A673 (cell line): ENCODE measurements around the gene MAGEA6. TPM values are rescaled to one million over a fixed set of nuclear protein-coding genes. Genes with fewer than 3 reads are reported as not detected.
"Not testable (repeated sequence)": the region's sequence is repeated elsewhere in the genome, so short reads cannot be mapped to it uniquely, and the experiment has no call there.

Source experiments
- Bru-seq: library from RNA; stranded (reverse); fragments of 400-500 nt; gene quantifications from one replicate; lab custom pipeline; 2021; lab: Mats Ljungman, UMichigan
- BruChase-seq, 2 experiments: library from RNA; stranded (reverse); fragments of 400-500 nt; gene quantifications; one replicate each; lab custom pipeline; 2021; lab: Mats Ljungman, UMichigan
- BruUV-seq: library from RNA; stranded (reverse); fragments of 400-500 nt; replicated peaks from 2 replicates; lab custom pipeline; 2021; lab: Mats Ljungman, UMichigan
- CTCF ChIA-PET: fragments of 300-600 bp; sonication (Branson Sonifier 250); formaldehyde crosslinking; loops from one replicate; lab custom pipeline; 2022; ENCODE audit warnings: antibody characterized with exemption; lab: Charles Lee
- POLR2A ChIA-PET: fragments of 300-600 bp; sonication (Branson Sonifier 250); formaldehyde crosslinking; loops from one replicate; lab custom pipeline; 2022; ENCODE audit warnings: antibody characterized with exemption; ENCODE audit not compliant: low non-redundant PET; lab: Charles Lee
- DNase-seq: peaks from one replicate; pipeline ENCODE4 v3.0.0-alpha.2; 2015; ENCODE audit warnings: low spot score
- H3K27ac ChIP-seq: fragments of 200-600 bp; sonication (generic); 2 replicates; pipeline ENCODE4 v1.5.1; 2016; ENCODE audit warnings: mixed run types, low read depth, mild to moderate bottlenecking, mixed read lengths, antibody characterized with exemption, low read length; ENCODE audit not compliant: poor library complexity, severe bottlenecking
- H3K27me3 ChIP-seq: fragments of 200-600 bp; sonication (generic); replicated peaks from 2 replicates; pipeline ENCODE4 v1.6.1; 2017; ENCODE audit warnings: mixed run types, low read depth, mild to moderate bottlenecking, mixed read lengths, antibody characterized with exemption, low read length; ENCODE audit not compliant: insufficient read depth, poor library complexity
- H3K36me3 ChIP-seq: fragments of 200-600 bp; sonication (generic); 2 replicates; pipeline ENCODE4 v1.6.1; 2016; ENCODE audit warnings: mixed run types, mild to moderate bottlenecking, mixed read lengths, antibody characterized with exemption, low read length; ENCODE audit not compliant: insufficient read depth, poor library complexity, severe bottlenecking
- H3K4me1 ChIP-seq: fragments of 200-600 bp; sonication (generic); 2 replicates; pipeline ENCODE4 v1.6.1; 2017; ENCODE audit warnings: mixed run types, mild to moderate bottlenecking, mixed read lengths, antibody characterized with exemption, low read length; ENCODE audit not compliant: insufficient read depth, poor library complexity, severe bottlenecking
- H3K4me3 ChIP-seq: fragments of 200-600 bp; sonication (generic); 2 replicates; pipeline ENCODE4 v1.5.1; 2016; ENCODE audit warnings: low read depth, mixed run types, mild to moderate bottlenecking, mixed read lengths, low read length; ENCODE audit not compliant: poor library complexity, severe bottlenecking
- H3K9me3 ChIP-seq: fragments of 200-600 bp; sonication (generic); 2 replicates; pipeline ENCODE4 v1.6.1; 2016; ENCODE audit warnings: mixed run types, low read depth, mild to moderate bottlenecking, mixed read lengths, antibody characterized with exemption, low read length; ENCODE audit not compliant: poor library complexity, severe bottlenecking
- EZH2 ChIP-seq: fragments of 200-600 bp; sonication (generic); IDR thresholded peaks from 2 replicates; pipeline ENCODE4 v1.6.1; 2017; ENCODE audit warnings: borderline replicate concordance, low read depth, mild to moderate bottlenecking, mixed read lengths, antibody characterized with exemption, low read length; ENCODE audit not compliant: poor library complexity, severe bottlenecking
- intact Hi-C: fragments of 100-400 bp; cut with micrococcal nuclease; formaldehyde crosslinking; loops from one replicate; pipeline ENCODE4 v1.10.0; 2022; ENCODE audit not compliant: unreplicated experiment
- long read RNA-seq: library from polyadenylated mRNA; stranded (forward); transcript quantifications from one replicate; pipeline ENCODE4 v2.0.0, GENCODE V29; 2022
- total RNA-seq: library from RNA; stranded (reverse); gene quantifications from 2 replicates; pipeline ENCODE4 v1.2.3, GENCODE V29; 2021
- TF ChIP-seq, protein P1 (sequence below): fragments of 300-800, 200-600 bp; sonication (generic); conservative IDR thresholded peaks from 2 replicates; pipeline ENCODE4 v1.5.1; 2017; ENCODE audit warnings: low read depth, mild to moderate bottlenecking, antibody characterized with exemption, low read length, moderate library complexity, mixed read lengths

MAGEA6 gene, protein sequence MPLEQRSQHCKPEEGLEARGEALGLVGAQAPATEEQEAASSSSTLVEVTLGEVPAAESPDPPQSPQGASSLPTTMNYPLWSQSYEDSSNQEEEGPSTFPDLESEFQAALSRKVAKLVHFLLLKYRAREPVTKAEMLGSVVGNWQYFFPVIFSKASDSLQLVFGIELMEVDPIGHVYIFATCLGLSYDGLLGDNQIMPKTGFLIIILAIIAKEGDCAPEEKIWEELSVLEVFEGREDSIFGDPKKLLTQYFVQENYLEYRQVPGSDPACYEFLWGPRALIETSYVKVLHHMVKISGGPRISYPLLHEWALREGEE
- total RNA-seq (not detected in 2 replicates), Bru-seq, nascent RNA (not detected), BruChase-seq, experiment 1, labeled RNA remaining after a 2-hour chase (not detected), BruChase-seq, experiment 2, labeled RNA remaining after a 6-hour chase (not detected)
- long read RNA-seq, result 0 reads

DNA sequence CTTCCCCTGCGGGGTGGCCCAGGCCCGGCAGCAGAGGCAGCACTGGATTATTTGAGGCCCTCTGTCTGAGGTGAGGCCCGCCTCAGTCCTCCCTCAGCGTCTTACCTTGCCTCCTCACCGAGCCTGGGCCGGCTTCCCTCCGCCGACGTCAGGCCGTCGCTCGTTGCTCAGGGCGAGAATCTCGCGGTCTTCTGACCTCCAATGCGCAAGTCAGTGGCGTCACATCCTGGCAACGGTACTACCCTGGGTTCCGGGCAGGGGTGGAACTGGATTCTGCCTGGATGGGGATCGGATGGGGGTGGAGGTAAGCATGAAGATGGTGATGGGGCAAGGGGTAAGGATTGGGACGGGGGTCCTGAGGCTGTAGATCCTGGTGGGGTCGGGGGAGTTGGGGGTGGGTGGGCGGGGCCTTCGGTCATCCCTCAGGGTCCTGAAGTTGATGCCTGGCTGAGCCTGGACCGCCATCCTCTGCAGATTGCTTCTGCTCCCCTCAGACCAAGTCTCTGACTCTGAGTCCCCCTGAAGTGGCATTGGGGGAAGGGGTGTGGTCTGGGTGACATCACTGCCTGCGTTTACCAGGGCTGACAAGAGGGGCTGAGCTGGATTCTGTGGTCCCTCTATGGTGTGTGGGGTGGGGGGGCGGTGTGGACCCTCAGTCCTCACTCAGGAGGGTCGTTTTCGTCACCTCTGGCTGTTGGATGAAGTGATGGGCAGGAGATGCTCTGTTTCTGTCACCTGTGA is at the start of gene MAGEA6:
MAGEA6 (minus strand) TSS at position 141 of the 741 bp plus-strand sequence. CDS start 2,039 bp downstream, outside the sequence.
- DNase-seq, POLR2A ChIA-PET, BruUV-seq, intact Hi-C loops, H3K4me1 ChIP-seq, H3K27me3 ChIP-seq, H3K27ac ChIP-seq, H3K36me3 ChIP-seq, H3K4me3 ChIP-seq, CTCF ChIA-PET, H3K9me3 ChIP-seq: not testable (repeated sequence)

GRCh38 chrX:152819266-152819665 is 49.8 kb upstream of the MAGEA6 start:
- intact Hi-C loops, result loop anchor here (5.0 kb wide), 1 partner anchor 1067 kb away; no protein-coding TSS in a partner anchor
- Histone ChIP-seq H3K4me1 (no peaks in the 10 kb centered on the region), H3K27ac (no peak overlapping the region), H3K9me3 (no peaks in the 10 kb centered on the region), H3K36me3 (no peaks in the 10 kb centered on the region), H3K27me3 (peaks cover 37% of the 10 kb centered on the region), H3K4me3 (no peak overlapping the region)
- ChIA-PET POLR2A (no interaction called here), CTCF (no interaction called here)
- no TSS peak for BruUV-seq
- no peak for DNase-seq
- TF ChIP-seq EZH2, result no peak
- TF ChIP-seq, protein P1, sequence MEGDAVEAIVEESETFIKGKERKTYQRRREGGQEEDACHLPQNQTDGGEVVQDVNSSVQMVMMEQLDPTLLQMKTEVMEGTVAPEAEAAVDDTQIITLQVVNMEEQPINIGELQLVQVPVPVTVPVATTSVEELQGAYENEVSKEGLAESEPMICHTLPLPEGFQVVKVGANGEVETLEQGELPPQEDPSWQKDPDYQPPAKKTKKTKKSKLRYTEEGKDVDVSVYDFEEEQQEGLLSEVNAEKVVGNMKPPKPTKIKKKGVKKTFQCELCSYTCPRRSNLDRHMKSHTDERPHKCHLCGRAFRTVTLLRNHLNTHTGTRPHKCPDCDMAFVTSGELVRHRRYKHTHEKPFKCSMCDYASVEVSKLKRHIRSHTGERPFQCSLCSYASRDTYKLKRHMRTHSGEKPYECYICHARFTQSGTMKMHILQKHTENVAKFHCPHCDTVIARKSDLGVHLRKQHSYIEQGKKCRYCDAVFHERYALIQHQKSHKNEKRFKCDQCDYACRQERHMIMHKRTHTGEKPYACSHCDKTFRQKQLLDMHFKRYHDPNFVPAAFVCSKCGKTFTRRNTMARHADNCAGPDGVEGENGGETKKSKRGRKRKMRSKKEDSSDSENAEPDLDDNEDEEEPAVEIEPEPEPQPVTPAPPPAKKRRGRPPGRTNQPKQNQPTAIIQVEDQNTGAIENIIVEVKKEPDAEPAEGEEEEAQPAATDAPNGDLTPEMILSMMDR, result no peak

DNA sequence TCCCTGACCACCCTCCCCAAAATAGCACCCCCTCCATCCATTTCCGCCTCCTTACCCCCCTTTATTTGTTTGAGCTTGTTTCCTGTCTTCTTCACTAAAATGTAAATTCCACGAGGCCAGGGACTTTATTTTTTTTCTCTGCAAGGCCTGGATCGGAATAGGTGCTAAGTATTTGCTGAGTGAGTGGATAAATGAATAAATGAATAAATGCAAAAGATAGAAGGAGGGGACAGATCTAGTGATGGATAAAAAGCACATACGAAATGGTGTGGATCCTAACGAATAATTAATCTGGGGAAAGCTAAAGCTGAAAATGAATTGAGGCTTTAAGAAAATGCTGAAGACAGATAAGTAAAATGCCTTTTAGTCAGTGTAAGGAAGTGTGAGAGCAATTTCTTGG is 48.9 kb upstream of the MAGEA6 start:
- ChIA-PET POLR2A (no interaction called here), CTCF (interaction anchor here (0.6 to 0.8 kb wide), 2 partner anchors 52 to 1065 kb away, joined by 3 to 4 read pairs; no protein-coding TSS in a partner anchor)
- Histone ChIP-seq H3K27me3 (peaks cover 36% of the 10 kb centered on the region), H3K36me3 (no peaks in the 10 kb centered on the region), H3K9me3 (no peaks in the 10 kb centered on the region), H3K27ac (no peak overlapping the region), H3K4me3 (no peak overlapping the region), H3K4me1 (no peaks in the 10 kb centered on the region)
- BruUV-seq, result no TSS peak
- intact Hi-C loops, result loop anchor here (5.0 kb wide), 1 partner anchor 1066 kb away; no protein-coding TSS in a partner anchor
- no peak for TF ChIP-seq EZH2
- TF ChIP-seq, protein P1, result no peak
- DNase-seq, result no peak
